ENCODE results near the gene USP32.

GRCh38 chr17:60348616-60349015 lies 43.3 kb downstream of the USP32 start:
- TF ChIP-seq CTCF (IDR thresholded peaks at IDR 0.05) (no peak), POLR2A (IDR thresholded peaks at IDR 0.05) (no peak)

Data from right lobe of liver (tissue), 4 donors.